Measurements from ENCODE around the gene CDH11.

CDH11 gene

DNA sequence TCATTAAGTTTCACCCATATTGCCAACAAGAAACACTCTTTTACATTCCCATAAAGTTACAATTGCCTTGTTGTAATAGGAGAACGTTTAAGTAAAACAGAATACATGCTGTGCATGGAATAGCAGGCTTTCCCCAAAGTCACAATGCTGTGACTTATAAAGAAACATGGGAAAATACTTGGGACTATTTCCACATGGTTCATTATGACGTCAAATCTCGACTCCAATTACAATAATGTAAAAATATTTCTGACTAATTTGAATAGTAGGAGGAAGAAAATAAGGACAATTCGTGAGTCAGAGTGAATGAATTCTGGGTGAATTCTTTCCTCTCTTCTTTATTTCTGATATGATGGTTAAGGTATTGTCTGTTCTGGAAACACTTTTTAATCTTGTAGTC, 52.8 kb downstream of the CDH11 start:
- DNase-seq, result no peak

DNA sequence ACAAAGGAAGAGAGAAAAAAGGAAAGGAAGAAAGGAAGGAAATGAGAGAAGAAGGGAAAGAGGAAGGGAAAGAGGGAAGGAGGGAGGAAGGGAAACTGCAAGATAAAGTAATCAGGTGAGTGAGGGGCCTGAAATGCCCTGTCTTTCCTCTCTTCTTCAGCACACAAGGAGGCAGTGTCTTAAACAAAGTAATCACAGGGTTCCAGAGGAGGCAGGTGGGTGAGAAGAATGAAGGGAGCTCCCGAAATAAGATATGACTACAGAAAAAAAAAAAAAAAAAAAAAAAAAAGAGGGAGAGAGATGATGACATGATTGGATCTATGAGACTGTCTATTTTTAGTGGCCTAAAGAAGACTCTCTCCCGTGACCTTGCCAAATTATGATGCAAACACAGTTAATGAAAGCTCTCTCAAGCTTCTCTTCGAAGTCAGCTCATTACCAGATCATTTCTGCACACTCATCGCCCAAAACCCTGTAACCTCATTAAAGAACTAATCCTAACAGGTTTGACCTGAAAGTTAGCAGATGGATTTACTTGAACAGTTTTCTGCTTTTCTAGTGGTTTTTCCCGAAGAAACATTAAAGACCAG, 53.6 kb downstream of the CDH11 start:
- no peak for DNase-seq

DNA sequence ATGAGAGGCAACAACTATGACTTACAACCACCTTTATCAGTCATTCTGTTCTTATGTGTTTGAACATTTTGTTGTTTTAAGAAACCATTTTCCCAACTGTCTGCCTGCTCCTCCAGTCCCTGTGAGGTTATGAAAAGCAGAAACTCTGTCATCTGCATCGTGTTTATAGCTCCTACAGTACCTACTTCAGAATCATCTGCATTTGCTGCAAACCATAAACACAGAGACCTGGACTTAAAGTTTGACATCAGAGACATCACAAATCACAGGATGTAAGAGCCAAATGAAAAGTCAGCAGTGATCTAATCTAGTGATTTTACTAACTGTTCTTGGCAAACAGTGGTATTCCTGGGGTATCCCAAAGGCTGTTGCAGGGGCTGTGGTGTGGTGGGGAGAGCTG, 55.2 kb downstream of the CDH11 start:
- no peak for DNase-seq

DNA sequence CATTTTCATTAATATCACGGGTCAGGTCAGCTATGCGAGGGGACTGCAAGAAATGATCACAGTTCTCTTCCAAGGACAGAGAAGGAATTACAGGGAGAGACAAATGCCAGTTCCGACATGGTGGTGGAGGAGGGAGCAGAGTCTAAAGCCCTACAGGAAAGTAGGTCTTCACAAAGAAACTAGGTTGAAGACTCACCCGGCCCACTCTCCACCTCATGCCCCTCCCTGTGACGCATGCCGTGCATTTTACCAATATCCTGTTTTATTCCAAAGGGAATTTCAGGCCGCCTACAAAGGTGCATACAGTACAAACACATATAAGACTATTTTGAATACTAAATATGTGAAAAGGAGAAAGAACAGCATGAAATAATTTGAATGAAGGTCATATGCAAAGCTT, 56.8 kb downstream of the CDH11 start:
- DNase-seq, result no peak

DNA sequence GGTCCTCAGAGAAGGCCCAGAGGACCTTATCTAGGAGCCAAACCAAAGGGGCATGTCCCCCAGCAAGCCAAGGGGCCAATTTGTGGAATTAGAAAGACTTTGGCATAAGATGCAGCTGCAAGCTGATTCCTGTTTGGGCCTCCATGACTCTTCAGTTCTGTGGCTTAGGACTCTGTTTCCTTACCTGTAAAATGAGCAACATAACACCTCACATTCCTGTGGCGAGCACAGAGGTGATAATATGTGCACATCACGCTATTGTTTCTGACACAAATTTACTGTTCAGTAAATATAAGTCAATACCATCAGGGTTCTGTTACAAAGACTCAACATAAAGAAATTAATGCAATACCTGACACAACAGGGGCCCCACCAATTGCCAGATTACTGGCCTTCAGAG, 57.7 kb downstream of the CDH11 start:
- no peak for DNase-seq

DNA sequence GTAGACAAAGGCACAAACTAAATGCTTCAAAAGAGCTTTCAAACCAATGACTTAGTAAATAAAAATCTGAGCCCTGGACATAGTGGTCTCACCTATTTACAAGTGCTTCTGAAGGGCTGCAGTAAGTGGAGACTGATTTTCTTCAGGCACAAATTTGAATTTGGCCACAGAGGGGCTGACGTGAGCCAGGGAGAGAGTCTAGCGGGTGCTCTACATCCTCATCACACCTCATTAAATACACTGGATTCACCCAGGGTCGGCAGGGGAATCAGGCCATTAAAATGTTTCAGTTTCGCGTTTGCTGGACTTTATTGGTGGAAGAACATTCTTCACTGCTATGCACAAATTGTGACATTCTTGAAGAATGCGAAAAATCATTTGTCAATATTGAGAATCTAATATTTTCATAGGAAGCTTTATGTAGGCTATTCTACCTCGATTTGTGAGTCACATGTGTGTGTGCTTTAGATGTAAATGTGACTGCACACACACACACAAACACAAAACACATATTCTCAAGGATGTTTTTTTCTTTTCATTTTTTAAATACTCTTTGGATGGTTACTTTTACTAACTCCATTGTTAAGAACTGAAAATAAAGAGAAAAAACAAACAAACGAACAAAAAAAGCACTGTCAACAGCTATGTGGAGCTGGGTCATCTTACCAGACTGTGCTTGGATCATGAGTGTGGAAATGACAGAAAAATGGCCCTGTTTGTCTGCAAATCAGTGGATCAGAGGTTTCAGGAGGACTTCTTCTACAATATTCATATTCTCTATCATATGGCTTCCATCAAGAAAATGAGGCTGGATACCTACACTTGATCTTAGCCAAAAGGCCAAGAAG, 58.9 kb downstream of the CDH11 start:
- no peak for DNase-seq

DNA sequence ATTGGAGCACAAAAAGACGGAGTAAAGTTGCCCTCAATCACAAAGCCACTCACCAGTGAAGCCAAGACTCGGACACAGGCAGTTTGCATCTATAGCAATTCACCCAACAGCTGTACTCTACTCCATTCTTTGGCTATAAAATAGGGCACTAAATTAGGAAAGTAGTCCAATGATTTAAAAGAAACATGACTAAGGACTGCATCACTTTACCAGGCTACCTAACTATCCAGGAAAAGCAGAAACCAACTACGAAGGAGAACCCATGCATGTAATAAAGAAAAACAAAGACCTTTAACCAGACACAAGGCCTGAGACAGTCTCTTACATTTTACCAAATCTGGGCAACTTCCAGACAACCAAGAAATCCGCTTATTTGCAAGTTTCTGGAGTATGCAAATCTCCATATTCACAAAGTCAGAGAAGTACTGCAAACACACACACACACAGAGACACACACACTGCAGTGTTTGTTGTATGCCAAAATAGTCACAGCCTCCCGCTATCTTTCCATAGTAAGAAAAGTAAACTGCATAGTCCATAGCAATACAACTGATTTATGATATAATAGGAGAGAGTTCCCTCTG, 59.8 kb downstream of the CDH11 start:
- no peak for DNase-seq

DNA sequence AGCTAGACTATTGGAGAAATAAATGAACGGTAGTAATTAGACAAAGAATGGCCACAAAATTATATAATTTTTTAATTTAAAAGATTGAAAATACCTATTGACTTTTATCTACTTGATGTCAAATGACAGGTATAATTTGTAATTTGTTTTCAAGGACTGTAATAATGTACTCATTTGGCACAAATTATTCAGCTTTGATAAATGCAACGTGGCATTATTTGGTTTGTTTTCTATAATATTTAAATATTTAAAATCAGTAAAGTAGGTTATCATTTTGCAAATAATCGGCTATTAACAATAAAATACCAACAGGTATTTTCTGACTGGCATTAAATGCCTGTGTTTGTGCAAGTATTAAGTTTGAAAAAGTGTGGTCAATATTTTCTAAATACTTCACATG, 60.6 kb downstream of the CDH11 start:
- no peak for DNase-seq

DNA sequence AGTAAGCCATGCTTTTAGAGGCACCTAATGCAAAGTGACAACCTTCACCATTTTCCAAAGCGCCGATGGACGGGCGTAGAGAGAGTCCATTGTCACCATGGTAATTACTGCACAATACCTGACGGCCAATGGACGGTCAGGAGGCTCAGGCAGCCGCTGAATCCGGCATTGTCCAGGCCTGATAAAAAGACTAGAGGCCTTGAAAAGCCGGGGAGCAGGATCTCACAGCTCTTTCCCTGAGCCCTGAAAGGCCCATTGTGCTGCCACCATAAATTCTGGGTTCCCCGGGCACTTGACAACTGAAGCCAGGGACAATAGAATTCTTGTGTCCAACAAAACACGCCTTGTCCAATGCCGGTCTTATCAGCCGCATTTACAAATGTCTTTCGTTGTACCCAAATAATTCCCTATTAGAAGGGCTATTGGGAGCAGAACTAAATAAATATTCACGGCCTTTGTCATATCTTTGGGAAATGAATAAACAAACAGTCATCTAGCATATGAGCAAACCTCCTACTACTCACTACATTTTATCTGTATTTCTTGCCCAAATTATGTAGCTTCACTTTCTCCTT, 62.4 kb downstream of the CDH11 start:
- no peak for DNase-seq

DNA sequence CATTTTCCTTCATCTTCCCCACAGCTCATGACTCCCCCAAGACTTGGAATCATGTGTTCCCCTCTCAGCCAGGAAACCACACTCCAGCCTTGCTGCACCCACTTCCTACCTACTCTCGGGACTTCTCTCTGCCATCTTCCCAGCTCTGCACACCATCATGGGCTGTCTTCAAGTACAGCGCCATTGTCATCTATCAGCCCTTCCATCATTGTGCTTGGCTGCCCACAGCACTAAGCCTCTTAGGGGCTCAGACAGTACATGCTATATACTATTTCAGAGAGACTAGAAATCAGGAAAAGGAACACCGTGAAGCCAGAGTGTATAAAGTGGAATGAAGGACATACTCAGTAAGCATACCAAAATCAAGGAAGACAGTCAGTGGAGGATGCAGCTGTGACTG, 64.7 kb downstream of the CDH11 start:
- DNase-seq, result no peak

DNA sequence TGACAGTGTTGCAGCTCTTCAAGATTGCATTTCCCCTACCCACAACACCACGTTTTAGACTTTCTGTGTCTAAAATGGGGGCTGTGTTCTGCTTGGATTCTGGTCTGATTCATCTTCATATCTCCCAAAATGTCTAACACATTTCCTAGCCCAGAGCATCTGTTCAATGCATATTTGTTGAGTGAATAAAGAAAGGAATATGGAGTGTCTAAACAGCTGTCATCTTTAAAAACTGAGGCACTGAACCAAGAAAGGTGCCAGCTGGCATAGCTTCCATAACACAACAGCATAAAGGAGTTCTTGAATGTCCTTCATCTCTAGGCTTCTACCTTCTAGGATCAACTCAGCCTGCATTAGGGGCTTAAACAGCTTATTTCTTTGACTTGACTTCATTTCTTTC, 67.4 kb downstream of the CDH11 start:
- DNase-seq, result no peak

DNA sequence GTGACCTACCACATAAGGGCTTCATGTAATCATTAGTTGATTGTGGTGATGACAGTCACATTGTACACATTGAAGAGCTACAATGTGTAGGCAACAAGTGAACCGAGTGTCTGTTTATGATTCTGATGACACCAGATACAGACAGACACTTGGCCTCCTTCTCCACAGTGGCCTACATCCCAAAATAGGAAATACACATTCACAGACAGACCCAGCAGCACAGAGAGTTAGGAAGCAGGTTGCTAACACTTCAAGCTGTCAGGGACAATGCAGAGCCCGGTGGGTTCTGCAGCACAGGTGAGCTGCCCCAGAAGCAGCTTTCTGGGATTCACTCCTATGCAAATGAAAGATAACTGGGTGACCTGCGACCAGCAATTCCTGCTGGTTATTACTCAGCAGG, 72.2 kb downstream of the CDH11 start:
- DNase-seq, result no peak

DNA sequence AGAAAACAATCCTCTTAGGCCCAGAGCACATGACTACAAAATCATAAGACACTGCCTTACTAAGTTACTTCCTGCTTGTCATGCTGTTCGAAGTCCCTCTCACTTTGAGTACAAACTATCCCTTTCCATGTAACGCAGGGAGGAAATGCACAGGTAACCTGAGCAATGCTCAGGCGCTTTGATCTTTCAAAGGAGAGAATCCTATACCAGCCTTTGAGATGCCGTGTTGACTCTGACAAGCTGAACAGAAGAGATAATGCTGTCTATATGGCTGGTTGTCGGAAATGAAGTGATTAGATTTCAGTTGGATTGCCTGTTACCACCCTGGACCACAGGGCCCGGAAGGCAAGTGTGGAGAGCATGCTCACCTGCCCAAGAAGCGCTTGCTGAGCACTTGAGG, 75.9 kb downstream of the CDH11 start:
- DNase-seq, result no peak

DNA sequence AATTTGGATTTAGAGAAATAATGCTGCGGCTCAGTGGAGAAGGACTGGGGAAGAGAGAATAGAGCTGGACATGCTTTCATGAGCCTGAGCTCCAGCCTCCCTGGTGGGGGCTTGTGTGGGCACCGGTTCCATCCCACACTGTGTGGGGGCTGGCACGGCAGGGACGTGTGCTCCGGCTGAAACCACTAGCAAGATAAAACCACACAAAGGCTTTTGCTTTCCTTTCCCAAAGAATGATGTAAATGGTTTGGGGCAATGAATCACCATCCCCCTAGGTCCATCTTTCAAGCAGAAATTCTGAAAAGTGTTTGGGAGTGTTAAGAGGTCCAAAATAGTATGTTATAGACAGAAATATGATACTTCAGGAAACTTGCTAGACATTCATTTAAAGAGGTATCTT, 77.0 kb downstream of the CDH11 start:
- DNase-seq, result no peak

DNA sequence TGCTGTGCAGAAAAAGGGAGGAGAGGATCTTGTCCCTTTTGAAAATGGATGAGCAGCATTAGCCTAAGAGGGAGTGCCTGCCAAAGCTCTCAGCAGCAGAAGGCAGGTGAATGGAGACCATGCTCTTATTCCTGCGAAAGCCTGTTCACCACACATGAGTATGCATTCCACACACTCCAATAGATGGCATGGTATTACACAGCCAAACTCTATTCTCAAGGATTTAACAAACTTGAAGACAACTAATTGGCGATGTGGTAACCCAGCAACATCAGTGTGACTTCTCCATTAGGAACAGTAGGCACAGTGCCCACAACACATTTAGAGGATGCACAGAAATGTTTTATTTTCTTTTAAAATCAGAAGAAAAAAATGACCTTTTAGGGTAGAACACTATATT, 77.8 kb downstream of the CDH11 start:
- DNase-seq, result no peak

DNA sequence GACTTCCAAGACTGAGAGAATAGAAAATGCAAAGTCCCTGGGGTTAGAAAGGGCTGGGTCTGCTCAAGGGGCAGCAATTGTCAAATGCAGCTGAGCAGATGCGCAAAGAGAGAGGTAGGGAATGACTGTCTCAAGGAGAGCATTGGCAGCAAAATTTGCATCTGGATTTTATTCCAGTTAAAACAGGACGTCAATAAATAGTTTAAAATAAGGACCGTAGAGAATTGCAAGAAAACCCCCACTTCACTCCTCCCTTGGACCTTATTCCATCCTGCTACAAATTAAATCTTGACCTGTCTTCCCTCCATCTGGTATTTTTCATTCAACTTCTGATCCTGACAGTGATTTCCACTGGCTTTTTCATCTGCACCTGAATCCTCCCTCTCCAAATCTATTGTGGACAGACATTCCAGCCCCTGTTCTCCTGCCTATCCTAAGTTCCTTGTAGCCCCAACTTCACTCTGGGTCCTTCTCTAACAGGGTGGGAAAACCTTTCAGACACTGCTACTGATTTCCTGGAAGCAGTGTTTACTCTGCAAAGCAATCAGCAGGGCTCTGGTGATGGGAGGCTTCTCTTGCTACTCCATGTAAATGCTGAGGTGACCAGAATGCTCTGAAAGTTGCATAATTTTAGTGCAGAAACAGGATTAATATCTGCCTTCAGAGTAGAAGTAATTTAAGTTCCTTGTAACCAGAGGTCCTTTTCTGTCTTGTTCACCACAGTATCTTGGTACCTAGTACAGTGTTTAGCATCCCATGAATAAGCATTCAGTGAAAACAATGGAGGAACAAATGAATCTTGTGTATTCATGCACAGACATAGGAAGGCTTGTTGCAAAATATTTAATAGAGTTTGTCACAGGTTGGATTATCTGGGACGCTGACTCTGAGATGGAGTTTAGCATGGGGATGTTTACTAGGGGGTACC, 79.2 kb downstream of the CDH11 start:
- DNase-seq, result no peak

DNA sequence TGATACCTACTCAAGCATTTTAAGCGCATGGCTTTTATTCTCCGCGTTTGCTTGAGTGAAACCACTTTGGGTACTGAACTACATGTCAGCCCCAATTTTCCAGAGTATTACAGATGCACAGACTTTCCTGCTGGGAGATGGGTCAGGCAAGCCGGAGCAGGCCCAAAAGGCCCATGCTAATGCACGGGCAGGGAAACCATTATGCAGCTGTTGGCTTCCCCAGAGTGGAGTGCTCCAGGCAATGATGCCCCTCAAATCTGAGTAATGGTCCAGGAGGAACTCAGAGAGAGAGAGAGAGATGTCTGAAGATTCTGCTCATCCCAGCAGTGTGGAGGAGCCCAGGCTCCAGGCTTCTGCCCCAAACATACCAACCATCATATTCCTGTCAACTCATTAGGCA, 80.2 kb downstream of the CDH11 start:
- DNase-seq, result no peak

DNA sequence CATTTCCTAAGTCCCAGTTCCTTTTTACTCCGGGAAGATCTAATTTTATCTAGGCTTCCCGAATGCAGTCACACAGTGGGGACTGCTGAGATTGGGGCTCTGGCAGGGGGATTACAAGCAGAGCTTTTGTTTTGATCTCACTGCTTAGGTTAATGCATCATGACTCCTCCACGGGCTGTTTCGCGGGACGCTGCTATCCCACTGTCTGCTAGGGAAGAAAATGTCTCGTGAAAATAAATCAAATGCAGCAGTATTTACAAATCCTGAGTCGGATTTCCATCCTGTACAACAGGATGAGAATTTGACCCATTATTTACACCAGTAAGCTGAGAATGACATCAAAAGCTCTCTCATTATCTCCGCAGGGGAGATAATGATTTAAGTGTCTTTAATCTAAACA, 83.8 kb downstream of the CDH11 start:
- DNase-seq, result no peak

DNA sequence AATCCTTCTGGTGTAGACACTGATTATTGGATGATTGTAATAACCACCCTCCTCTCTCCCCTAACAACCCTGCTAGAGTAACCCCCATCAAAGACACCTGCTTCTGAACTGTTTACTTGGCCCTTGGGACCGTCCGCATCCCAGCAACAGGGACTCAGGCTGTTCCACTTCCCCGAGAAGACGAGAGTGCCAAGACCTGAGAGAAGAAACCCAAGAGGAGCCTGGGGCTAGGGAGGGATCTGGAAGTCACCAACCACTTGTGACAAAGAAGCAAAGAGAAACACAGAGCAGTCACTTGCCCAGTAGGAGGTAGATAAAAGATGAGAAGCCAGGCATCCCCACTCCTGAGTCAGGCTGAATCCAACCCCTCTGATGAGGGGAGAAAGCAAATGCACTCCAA, 84.3 kb downstream of the CDH11 start:
- DNase-seq, result no peak

DNA sequence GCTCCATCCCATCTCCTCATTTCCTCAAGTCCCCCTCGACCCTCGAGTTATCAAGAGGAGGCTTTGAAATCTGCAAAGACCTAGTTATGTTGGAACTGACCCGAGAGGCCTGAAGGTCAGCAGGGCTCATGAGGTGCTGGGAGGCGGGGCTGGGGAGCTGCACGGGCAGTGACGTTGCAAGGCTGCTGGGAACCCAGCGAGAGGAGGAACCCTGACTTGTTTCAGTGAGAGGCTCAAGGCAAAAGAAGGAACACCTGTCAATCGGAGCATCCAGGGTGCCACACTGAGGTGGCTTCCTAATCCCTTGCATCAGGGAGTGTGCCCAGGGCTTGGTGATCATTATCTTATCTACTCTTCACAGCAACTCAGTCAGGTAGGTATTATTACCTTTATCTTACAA, 86.9 kb downstream of the CDH11 start:
- DNase-seq, result no peak

DNA sequence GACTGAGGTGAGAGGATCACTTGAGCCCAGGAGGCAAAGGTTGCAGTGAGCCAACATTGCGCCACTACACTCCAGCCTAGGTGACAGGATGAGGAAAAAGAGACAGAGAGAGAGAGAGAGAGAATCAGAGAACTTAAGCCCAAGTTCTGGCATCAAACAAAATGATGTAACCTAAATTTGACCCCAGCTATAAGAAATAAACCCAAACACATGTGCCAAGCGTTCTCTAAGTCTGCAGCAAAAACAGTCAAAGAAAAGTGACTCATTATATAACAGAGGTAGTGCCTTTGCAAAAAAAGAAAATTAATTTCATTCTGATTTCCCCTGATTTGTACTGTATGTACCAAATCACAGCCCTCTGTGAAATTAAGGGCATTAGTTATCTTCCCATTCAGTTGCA, 89.5 kb downstream of the CDH11 start:
- no peak for DNase-seq

DNA sequence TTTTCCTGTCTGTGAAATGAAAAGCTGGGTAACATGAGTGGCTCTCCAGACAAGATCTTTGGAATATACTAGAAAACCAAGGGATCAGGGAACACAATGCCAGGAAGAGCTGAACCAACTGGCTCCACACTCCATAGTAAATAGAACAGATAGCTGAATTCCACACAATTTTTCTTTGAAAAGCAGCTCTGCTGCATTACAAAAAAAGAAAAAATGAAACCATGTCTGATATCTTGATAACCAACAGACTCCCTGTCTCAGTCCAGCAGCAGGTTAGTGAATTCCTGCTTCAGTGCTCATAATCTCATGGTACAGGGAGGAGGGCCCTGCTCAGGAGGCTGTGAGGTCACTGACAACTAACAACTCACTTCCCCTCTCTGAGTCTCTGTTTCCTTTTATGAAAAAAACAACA, 97.1 kb downstream of the CDH11 start:
- no peak for DNase-seq

DNA sequence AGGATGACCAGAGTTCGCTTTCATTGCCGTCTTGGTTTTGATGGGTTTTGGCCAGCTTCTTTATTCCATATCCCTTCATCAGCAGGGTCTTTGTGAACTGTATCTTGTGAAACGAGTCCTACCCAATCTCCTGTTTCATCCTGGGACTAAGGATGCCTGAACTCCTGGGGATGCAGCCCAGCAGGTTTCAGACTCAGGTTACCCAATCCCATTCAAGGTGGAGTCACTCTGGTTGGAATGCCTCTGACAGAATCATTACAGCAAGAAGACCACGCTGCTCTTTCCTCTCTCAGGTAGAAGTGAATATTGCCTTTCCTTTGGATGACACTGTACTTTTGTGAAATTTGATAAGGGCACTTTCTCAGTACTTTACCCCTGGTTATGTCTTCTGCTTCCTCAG, 98.1 kb downstream of the CDH11 start:
- no peak for DNase-seq
